Activated naive CD8-positive, alpha-beta T cell (primary cell): ENCODE data around the gene PRKX.
A peak's percentile ranks its signal among the peaks of the same experiment; 100 is the strongest.
"Not testable (repeated sequence)": the region's sequence is repeated elsewhere in the genome, so short reads cannot be mapped to it uniquely, and the experiment has no call there.

ENCODE experiments used
- H3K27ac Mint-ChIP-seq: one replicate; pipeline ENCODE4 v1.8.0; 2021; ENCODE audit warnings: mixed read lengths
- H3K27me3 Mint-ChIP-seq: one replicate; pipeline ENCODE4 v1.8.0; 2021; ENCODE audit warnings: mixed read lengths
- H3K36me3 Mint-ChIP-seq: one replicate; pipeline ENCODE4 v1.8.0; 2021; ENCODE audit warnings: mixed read lengths
- H3K4me1 Mint-ChIP-seq: one replicate; pipeline ENCODE4 v1.8.0; 2021; ENCODE audit warnings: low read depth, mixed read lengths
- H3K4me3 Mint-ChIP-seq: one replicate; pipeline ENCODE4 v1.8.0; 2021; ENCODE audit warnings: mild to moderate bottlenecking, mixed read lengths
- H3K9me3 Mint-ChIP-seq: one replicate; pipeline ENCODE4 v1.8.0; 2021; ENCODE audit warnings: low read depth, mixed read lengths

Gene PRKX

DNA sequence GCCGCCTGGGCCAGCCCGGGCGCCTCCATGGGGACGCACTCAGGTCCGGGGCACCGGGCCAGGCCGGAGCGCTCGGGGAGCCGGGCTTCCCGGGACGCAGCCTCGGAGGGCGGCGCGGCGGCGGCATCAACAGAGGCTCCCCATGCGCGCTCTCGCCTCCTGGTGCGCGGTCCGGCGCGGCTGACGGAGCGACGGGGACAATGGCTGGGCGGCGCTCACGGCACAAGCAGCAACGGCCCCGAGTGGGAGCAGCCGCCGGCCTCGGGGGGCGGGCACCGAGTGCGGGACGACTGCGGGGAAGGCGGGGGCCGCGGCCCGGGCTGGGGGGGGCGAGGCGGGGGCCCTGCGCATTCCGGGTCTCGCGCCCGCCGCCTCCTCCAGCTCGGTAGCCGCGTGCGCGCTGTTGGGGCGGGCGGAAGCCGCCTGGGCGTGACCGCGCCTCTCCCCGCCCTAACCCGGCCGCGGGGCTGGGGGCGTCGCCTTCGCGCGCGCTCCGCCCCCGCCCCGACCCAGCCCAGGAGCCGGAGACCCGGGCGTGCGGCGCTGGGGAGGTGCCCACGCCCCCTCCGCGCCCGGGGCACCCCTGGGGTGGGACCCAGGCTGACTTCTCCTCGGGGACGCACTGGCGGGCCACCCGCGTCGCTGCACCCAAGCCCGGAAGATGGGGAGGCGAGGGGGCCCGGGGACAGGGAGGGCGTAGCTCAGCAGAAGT lies at the start of gene PRKX:
Gene PRKX (minus strand): TSS at position 425 of the 712 bp plus-strand sequence. CDS start 396 bp downstream, at position 29.
- Mint-ChIP-seq H3K4me3 (peak within 1 kb of the TSS; percentile 96), H3K4me1 (peaks cover 19% of the 10 kb centered on the region), H3K9me3 (no peaks in the 10 kb centered on the region), H3K27me3 (no peaks in the 10 kb centered on the region), H3K36me3 (no peaks in the 10 kb centered on the region), H3K27ac (peak within 1 kb of the TSS; percentile 66)

GRCh38 chrX:3763111-3763510 lies 49.7 kb upstream of the PRKX start:
- H3K9me3 Mint-ChIP-seq = peaks cover 4% of the 10 kb centered on the region
- peaks cover 5% of the 10 kb centered on the region for H3K27me3 Mint-ChIP-seq
- H3K4me3 Mint-ChIP-seq = no peak overlapping the region
- H3K36me3 Mint-ChIP-seq = peaks cover 4% of the 10 kb centered on the region
- H3K27ac Mint-ChIP-seq = no peak overlapping the region
- H3K4me1 Mint-ChIP-seq = no peaks in the 10 kb centered on the region

GRCh38 chrX:3757510-3758025 lies 44.1 kb upstream of the PRKX start:
- no peaks in the 10 kb centered on the region for H3K27me3 Mint-ChIP-seq
- H3K4me3 Mint-ChIP-seq = no peak overlapping the region
- no peaks in the 10 kb centered on the region for H3K4me1 Mint-ChIP-seq
- no peak overlapping the region for H3K27ac Mint-ChIP-seq
- no peaks in the 10 kb centered on the region for H3K9me3 Mint-ChIP-seq
- no peaks in the 10 kb centered on the region for H3K36me3 Mint-ChIP-seq

- Mint-ChIP-seq H3K27ac (no peak overlapping the region), H3K27me3 (no peaks in the 10 kb centered on the region), H3K4me3 (no peak overlapping the region), H3K4me1 (peaks cover 22% of the 10 kb centered on the region), H3K36me3 (no peaks in the 10 kb centered on the region), H3K9me3 (no peaks in the 10 kb centered on the region)
Observed at GRCh38 chrX:3748052-3748559, 34.7 kb upstream of the PRKX start.

DNA sequence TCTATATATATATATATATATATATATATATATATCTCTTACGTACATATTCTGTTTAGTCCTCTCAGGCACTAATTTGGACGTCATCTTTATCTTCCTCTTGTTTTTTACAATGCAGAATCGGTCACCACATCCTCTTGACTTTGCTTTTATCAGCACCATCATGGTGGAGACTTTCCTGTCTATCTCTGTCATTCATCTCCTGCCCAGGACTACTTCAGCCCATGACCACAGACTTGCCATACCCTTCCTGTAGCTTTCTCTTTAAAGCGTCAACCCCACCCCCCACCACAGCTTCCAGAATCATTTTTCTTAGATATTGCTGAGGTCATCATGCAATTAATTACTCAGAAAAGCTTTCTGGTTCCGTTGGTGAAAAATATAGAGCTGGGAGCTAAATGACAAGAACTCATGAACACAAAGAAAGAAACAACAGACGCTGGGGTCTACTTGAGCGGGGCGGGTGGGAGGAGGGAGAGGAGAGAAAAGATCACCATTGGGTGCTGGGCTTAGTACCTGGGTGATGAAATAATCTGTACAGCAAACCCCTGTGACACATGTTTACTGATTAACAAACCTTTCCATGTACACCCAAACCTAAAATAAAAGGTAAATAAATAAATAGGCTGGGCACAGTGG lies 30.5 kb upstream of the PRKX start:
- H3K27me3 Mint-ChIP-seq = no peaks in the 10 kb centered on the region
- H3K4me1 Mint-ChIP-seq = peaks cover 29% of the 10 kb centered on the region

DNA sequence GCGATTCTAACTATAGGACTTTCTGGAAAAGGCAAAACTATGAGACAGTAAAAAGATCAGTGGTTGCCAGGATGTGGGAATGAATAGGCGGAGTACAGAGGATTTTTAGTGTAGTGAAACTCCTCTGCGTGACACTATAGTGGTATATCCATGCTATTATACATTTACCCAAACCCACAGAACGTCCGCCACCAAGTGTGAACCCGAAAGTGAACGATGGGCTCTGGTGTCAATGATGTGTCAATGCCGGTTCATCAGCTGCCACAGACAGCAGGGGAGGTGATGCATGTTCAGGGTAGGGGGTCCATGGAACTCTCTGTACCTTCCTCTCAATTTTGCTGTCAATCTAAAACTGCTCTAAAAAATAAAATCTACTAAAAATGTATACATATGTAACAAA lies 27.5 kb upstream of the PRKX start:
- not testable (repeated sequence) for H3K4me3 Mint-ChIP-seq, H3K27me3 Mint-ChIP-seq, H3K36me3 Mint-ChIP-seq, H3K9me3 Mint-ChIP-seq, H3K27ac Mint-ChIP-seq
- H3K4me1 Mint-ChIP-seq = peaks cover 23% of the 10 kb centered on the region

More for the DNA sequence above, 30.5 kb upstream of the PRKX start:
- Mint-ChIP-seq H3K4me3 (peak overlapping the region; percentile 71), H3K27ac (peak overlapping the region; percentile 89), H3K36me3 (no peaks in the 10 kb centered on the region), H3K9me3 (no peaks in the 10 kb centered on the region)

DNA sequence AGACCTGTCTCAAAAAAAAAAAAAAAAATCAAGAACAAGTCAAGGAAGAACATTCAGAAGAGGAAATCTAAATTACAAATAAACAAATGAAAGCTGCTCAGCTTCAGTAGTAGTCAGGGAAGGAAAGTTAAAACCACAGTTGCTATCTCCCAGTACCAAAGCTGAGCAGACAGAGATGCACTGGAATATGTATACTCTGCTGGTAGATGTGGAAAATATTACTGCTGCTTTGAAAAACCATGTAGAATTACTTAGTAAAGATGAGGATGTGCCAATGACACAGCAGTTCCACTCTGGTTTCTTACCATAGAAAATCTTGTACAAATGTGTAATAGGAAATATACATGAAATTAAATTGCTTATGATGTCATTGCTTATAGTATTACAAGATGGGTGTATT lies 25.1 kb upstream of the PRKX start:
- peak overlapping the region; percentile 78 for H3K27ac Mint-ChIP-seq
- H3K36me3 Mint-ChIP-seq = no peaks in the 10 kb centered on the region
- H3K4me1 Mint-ChIP-seq = peaks cover 9% of the 10 kb centered on the region
- H3K4me3 Mint-ChIP-seq = no peak overlapping the region
- H3K27me3 Mint-ChIP-seq = no peaks in the 10 kb centered on the region
- H3K9me3 Mint-ChIP-seq = no peaks in the 10 kb centered on the region

DNA sequence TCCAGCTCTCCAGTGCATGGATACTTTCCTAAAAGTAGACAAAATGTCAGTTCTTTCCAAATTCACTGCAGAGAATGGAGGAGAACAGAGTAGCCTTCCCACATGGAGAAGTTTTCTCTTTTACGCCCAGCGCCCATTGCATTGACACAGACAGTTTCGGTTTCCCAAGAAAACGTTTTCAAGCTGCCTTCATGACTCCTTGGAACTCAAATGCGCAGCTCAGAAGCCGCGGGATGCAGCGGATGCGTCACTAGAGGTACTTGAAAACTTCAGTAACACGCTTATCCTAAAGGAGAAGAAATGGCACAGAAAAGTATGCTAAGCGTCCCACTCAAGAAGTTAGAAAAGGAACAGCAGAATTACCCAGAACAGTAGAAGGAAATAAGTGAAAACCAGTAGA lies 23.1 kb upstream of the PRKX start:
- not testable (repeated sequence) for H3K27me3 Mint-ChIP-seq, H3K9me3 Mint-ChIP-seq, H3K4me1 Mint-ChIP-seq, H3K36me3 Mint-ChIP-seq, H3K4me3 Mint-ChIP-seq, H3K27ac Mint-ChIP-seq

DNA sequence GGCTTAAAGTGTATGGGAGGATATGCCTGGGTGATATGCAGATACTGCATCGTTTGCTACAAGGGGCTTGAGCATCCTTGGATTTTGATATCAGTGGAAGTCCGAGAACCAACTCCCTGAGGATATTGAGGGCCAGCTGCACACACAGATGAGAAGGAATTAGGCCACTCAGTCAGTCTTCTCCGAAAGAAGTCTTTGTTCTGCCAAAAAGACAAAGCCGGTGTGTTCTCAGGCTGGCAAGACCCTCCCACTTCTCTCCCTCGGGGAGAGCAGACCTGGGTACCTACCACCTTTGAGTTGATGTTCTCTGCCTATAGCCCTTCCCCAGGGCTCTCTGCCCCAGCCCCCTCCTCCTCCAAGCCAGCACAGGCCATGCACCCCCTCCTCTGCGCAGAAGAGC lies 22.4 kb upstream of the PRKX start:
- not testable (repeated sequence) for H3K9me3 Mint-ChIP-seq, H3K4me3 Mint-ChIP-seq, H3K36me3 Mint-ChIP-seq, H3K27me3 Mint-ChIP-seq, H3K4me1 Mint-ChIP-seq, H3K27ac Mint-ChIP-seq

- H3K9me3 Mint-ChIP-seq, H3K27ac Mint-ChIP-seq, H3K27me3 Mint-ChIP-seq, H3K4me1 Mint-ChIP-seq, H3K36me3 Mint-ChIP-seq, H3K4me3 Mint-ChIP-seq: not testable (repeated sequence)
Observed at GRCh38 chrX:3734456-3734855, 21.0 kb upstream of the PRKX start.

- Mint-ChIP-seq H3K27ac (no peak overlapping the region), H3K4me3 (no peak overlapping the region)
Observed at GRCh38 chrX:3733043-3733430, 19.6 kb upstream of the PRKX start.

DNA sequence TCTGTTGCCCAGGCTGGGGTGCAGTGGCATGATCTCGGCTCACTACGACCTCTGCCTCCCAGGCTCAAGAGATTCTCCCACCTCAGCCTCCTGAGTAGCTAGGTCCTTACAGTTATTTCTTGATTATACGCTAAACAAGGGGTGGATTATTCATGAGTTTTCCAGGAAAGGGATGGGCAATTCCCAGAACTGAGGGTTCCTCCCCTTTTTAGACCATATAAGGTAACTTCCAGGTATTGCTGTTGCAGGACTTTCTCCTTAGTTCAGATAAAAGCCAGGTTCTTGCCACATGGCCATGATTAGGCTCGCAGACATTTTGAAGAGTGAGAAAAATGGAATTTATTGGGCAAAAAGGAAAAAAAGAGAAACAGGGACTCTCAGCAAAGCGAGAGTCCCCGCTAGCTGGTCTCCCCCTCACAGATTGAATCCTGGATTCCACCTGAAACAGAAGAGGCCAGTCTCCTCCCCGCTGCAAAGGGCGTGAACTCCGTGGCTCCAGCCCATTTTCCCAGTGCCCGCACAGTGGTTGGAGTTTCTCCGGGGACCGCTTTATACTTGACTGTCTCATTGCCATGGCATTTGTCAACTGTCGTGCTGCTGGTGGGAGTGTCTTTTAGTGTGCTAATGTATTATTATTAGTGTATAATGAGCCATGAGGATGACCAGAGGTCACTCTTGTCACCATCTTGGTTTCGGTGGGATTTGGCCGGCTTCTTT lies 19.0 kb upstream of the PRKX start:
- H3K9me3 Mint-ChIP-seq, H3K36me3 Mint-ChIP-seq, H3K4me1 Mint-ChIP-seq, H3K4me3 Mint-ChIP-seq, H3K27me3 Mint-ChIP-seq, H3K27ac Mint-ChIP-seq: not testable (repeated sequence)

More at GRCh38 chrX:3733043-3733430, 19.6 kb upstream of the PRKX start:
- H3K36me3 Mint-ChIP-seq = no peaks in the 10 kb centered on the region
- H3K9me3 Mint-ChIP-seq = no peaks in the 10 kb centered on the region
- H3K4me1 Mint-ChIP-seq = no peaks in the 10 kb centered on the region
- no peaks in the 10 kb centered on the region for H3K27me3 Mint-ChIP-seq

- Mint-ChIP-seq H3K27me3 (no peaks in the 10 kb centered on the region), H3K27ac (no peak overlapping the region), H3K9me3 (no peaks in the 10 kb centered on the region), H3K4me1 (no peaks in the 10 kb centered on the region), H3K36me3 (no peaks in the 10 kb centered on the region), H3K4me3 (no peak overlapping the region)
Observed at GRCh38 chrX:3728454-3728853, 15.0 kb upstream of the PRKX start.

- H3K4me1 Mint-ChIP-seq, H3K27ac Mint-ChIP-seq, H3K4me3 Mint-ChIP-seq, H3K27me3 Mint-ChIP-seq, H3K9me3 Mint-ChIP-seq, H3K36me3 Mint-ChIP-seq: not testable (repeated sequence)
Observed at GRCh38 chrX:3723460-3723859, 10.0 kb upstream of the PRKX start.

GRCh38 chrX:3717742-3718420 lies 4.4 kb upstream of the PRKX start:
- Mint-ChIP-seq H3K36me3 (no peaks in the 10 kb centered on the region), H3K4me3 (no peak overlapping the region), H3K4me1 (no peaks in the 10 kb centered on the region), H3K27ac (no peak overlapping the region), H3K9me3 (no peaks in the 10 kb centered on the region), H3K27me3 (no peaks in the 10 kb centered on the region)
